Measurements from ENCODE around the gene ASAH2B. TPM values are rescaled to one million over a fixed set of nuclear protein-coding genes. Genes with fewer than 3 reads are reported as not detected.
"Not testable (repeated sequence)": the region's sequence is repeated elsewhere in the genome, so short reads cannot be mapped to it uniquely, and the experiment has no call there.

ASAH2B gene
- total RNA-seq, 1 experiment from 2014 or later, result 21.8 TPM

- H2AFZ ChIP-seq (ENCODE audit: low read length); H3K4me1 ChIP-seq (ENCODE audit: insufficient read depth, low read length); H3K79me2 ChIP-seq (ENCODE audit: low read length); H3K27ac ChIP-seq (ENCODE audit: low read length); H3K27me3 ChIP-seq (ENCODE audit: low read length); POLR2A ChIA-PET (ENCODE audit: unreplicated experiment); intact Hi-C loops (cut with micrococcal nuclease); H3F3A ChIP-seq (ENCODE audit: low read length, unreplicated experiment); H3K36me3 ChIP-seq (ENCODE audit: low read depth, low read length); BruUV-seq (replicated peaks); H3K4me2 ChIP-seq (ENCODE audit: low read length); H3K9me2 ChIP-seq (replicated peaks; ENCODE audit: low read length); H3K9me3 ChIP-seq (ENCODE audit: low read length); H3K4me3 ChIP-seq (ENCODE audit: low read length); H3K9ac ChIP-seq (ENCODE audit: low read length); CTCF ChIA-PET; H4K20me1 ChIP-seq (ENCODE audit: low read length): not testable (repeated sequence)
- ATAC-seq (peak; percentile 89), DNase-seq (peak; percentile 36)
- TF ChIP-seq CTCF (conservative IDR thresholded peaks at IDR 0.05; ENCODE audit: low read depth, low read length), result peak; percentile 40; the same call in 1 of the 2 replicates
Measured at GRCh38 chr10:50774868-50775267, 35.1 kb downstream of the ASAH2B start.

GRCh38 chr10:50780036-50780435, 40.3 kb downstream of the ASAH2B start:
- not testable (repeated sequence) for ATAC-seq

GRCh38 chr10:50782017-50782416, 42.3 kb downstream of the ASAH2B start:
- H3K27ac ChIP-seq (ENCODE audit: low read length); intact Hi-C loops (cut with micrococcal nuclease); H3K4me3 ChIP-seq (ENCODE audit: low read length); DNase-seq; H3K9me2 ChIP-seq (replicated peaks; ENCODE audit: low read length); H3K4me1 ChIP-seq (ENCODE audit: insufficient read depth, low read length); H3K27me3 ChIP-seq (ENCODE audit: low read length); H2AFZ ChIP-seq (ENCODE audit: low read length); POLR2A ChIA-PET (ENCODE audit: unreplicated experiment); H3K36me3 ChIP-seq (ENCODE audit: low read depth, low read length); BruUV-seq (replicated peaks); H3F3A ChIP-seq (ENCODE audit: low read length, unreplicated experiment); H3K9ac ChIP-seq (ENCODE audit: low read length); H4K20me1 ChIP-seq (ENCODE audit: low read length); H3K4me2 ChIP-seq (ENCODE audit: low read length); ATAC-seq; H3K9me3 ChIP-seq (ENCODE audit: low read length); H3K79me2 ChIP-seq (ENCODE audit: low read length); CTCF ChIA-PET: not testable (repeated sequence)

More at GRCh38 chr10:50780036-50780435, 40.3 kb downstream of the ASAH2B start:
- H3K4me2 ChIP-seq (ENCODE audit: low read length); H3K79me2 ChIP-seq (ENCODE audit: low read length); POLR2A ChIA-PET (ENCODE audit: unreplicated experiment); H3K27me3 ChIP-seq (ENCODE audit: low read length); intact Hi-C loops (cut with micrococcal nuclease); BruUV-seq (replicated peaks); H3K4me3 ChIP-seq (ENCODE audit: low read length); H3K27ac ChIP-seq (ENCODE audit: low read length); DNase-seq; CTCF ChIA-PET; H3F3A ChIP-seq (ENCODE audit: low read length, unreplicated experiment); H3K9ac ChIP-seq (ENCODE audit: low read length); H3K9me3 ChIP-seq (ENCODE audit: low read length); H3K36me3 ChIP-seq (ENCODE audit: low read depth, low read length); H3K9me2 ChIP-seq (replicated peaks; ENCODE audit: low read length); H3K4me1 ChIP-seq (ENCODE audit: insufficient read depth, low read length); H2AFZ ChIP-seq (ENCODE audit: low read length); H4K20me1 ChIP-seq (ENCODE audit: low read length): not testable (repeated sequence)

GRCh38 chr10:50787962-50788361, 48.2 kb downstream of the ASAH2B start:
- not testable (repeated sequence) for DNase-seq; H3K4me1 ChIP-seq (ENCODE audit: insufficient read depth, low read length); H3K4me3 ChIP-seq (ENCODE audit: low read length); H3K27ac ChIP-seq (ENCODE audit: low read length); H3K9me2 ChIP-seq (replicated peaks; ENCODE audit: low read length); H3K36me3 ChIP-seq (ENCODE audit: low read depth, low read length); ATAC-seq; H2AFZ ChIP-seq (ENCODE audit: low read length); H3K4me2 ChIP-seq (ENCODE audit: low read length); H4K20me1 ChIP-seq (ENCODE audit: low read length); H3K9ac ChIP-seq (ENCODE audit: low read length); BruUV-seq (replicated peaks); H3F3A ChIP-seq (ENCODE audit: low read length, unreplicated experiment); H3K79me2 ChIP-seq (ENCODE audit: low read length); H3K27me3 ChIP-seq (ENCODE audit: low read length); H3K9me3 ChIP-seq (ENCODE audit: low read length)
- CTCF ChIA-PET, result interaction anchor here (0.6 to 0.7 kb wide), 2 partner anchors 30 to 209 kb away, joined by 3 to 4 read pairs; no protein-coding TSS in a partner anchor
- intact Hi-C loops (cut with micrococcal nuclease), result loop anchor here (2.0 kb wide), 1 partner anchor 201 kb away; no protein-coding TSS in a partner anchor
- POLR2A ChIA-PET (ENCODE audit: unreplicated experiment), result interaction anchor here (0.7 kb wide), 1 partner anchor 196 kb away, joined by 4 read pairs; no protein-coding TSS in a partner anchor
